OCI-LY1 (cell line): ENCODE results near the gene FHIT.

Experiments used
- H2AFZ ChIP-seq: fragments of 200-600 bp; sonication (generic), shearing (Covaris generic); 2 replicates; pipeline ENCODE4 v1.6.0; 2014; ENCODE audit warnings: antibody characterized with exemption, mild to moderate bottlenecking, low read length
- H3F3A ChIP-seq: fragments of 200-600 bp; sonication (generic), shearing (Covaris generic); 2 replicates; pipeline ENCODE4 v1.6.0; 2014; ENCODE audit warnings: mild to moderate bottlenecking, antibody characterized with exemption, low read length, moderate library complexity; ENCODE audit not compliant: insufficient read depth
- H3K27ac ChIP-seq: fragments of 200-600 bp; sonication (generic); 2 replicates; pipeline ENCODE4 v1.5.1; 2014; ENCODE audit warnings: low read length, mixed run types, mild to moderate bottlenecking, low read depth; ENCODE audit not compliant: poor library complexity, severe bottlenecking
- H3K27me3 ChIP-seq: fragments of 200-600 bp; sonication (generic); 2 replicates; pipeline ENCODE4 v1.6.0; 2014; ENCODE audit warnings: antibody characterized with exemption, mild to moderate bottlenecking, low read length, moderate library complexity; ENCODE audit not compliant: insufficient read depth
- H3K36me3 ChIP-seq: fragments of 200-600 bp; sonication (generic); 2 replicates; pipeline ENCODE4 v1.6.1; 2014; ENCODE audit warnings: mild to moderate bottlenecking, antibody characterized with exemption, low read length, moderate library complexity, mixed read lengths; ENCODE audit not compliant: insufficient read depth
- H3K4me1 ChIP-seq: fragments of 200-600 bp; sonication (generic); 2 replicates; pipeline ENCODE4 v1.5.1; 2014; ENCODE audit warnings: mild to moderate bottlenecking, low read length, moderate library complexity; ENCODE audit not compliant: insufficient read depth, severe bottlenecking
- H3K4me2 ChIP-seq: fragments of 200-600 bp; sonication (generic), shearing (Covaris generic); 2 replicates; pipeline ENCODE4 v1.6.1; 2014; ENCODE audit warnings: low read length
- H3K4me3 ChIP-seq: fragments of 200-600 bp; sonication (generic); 2 replicates; pipeline ENCODE4 v1.5.1; 2014; ENCODE audit warnings: low read length, low read depth, mild to moderate bottlenecking, mixed read lengths; ENCODE audit not compliant: poor library complexity, severe bottlenecking
- H3K79me2 ChIP-seq: fragments of 200-600 bp; shearing (Covaris generic); 2 replicates; pipeline ENCODE4 v1.6.1; 2016; ENCODE audit warnings: mixed run types, low read length, mixed read lengths; ENCODE audit not compliant: insufficient read depth
- H3K9ac ChIP-seq: fragments of 200-600 bp; sonication (generic), shearing (Covaris generic); 2 replicates; pipeline ENCODE4 v1.6.1; 2014; ENCODE audit warnings: mild to moderate bottlenecking, low read length, mixed read lengths
- H3K9me2 ChIP-seq: fragments of 200-600 bp; sonication (generic), shearing (Covaris generic); 2 replicates; pipeline ENCODE4 v1.6.1; 2014; ENCODE audit warnings: low read depth, mild to moderate bottlenecking, low read length, mixed read lengths
- H3K9me3 ChIP-seq: fragments of 200-600 bp; shearing (Covaris generic); 2 replicates; pipeline ENCODE4 v1.6.1; 2014; ENCODE audit warnings: low read length, mixed read lengths
- H4K20me1 ChIP-seq: fragments of 200-600 bp; sonication (generic), shearing (Covaris generic); 2 replicates; pipeline ENCODE4 v1.6.0; 2016; ENCODE audit warnings: mild to moderate bottlenecking, low read length; ENCODE audit not compliant: insufficient read depth
- CTCF ChIP-seq: fragments of 200-600 bp; sonication (generic), shearing (Covaris generic); IDR thresholded peaks from 2 replicates; pipeline ENCODE4 v1.5.1; 2017; ENCODE audit warnings: mild to moderate bottlenecking, antibody characterized with exemption, low read length, moderate library complexity, mixed read lengths
- EZH2 ChIP-seq: fragments of 200-600 bp; sonication (generic), shearing (Covaris generic); IDR thresholded peaks from 2 replicates; pipeline ENCODE4 v1.8.0; 2017; ENCODE audit warnings: borderline replicate concordance, mixed run types, mild to moderate bottlenecking, antibody characterized with exemption, low read length, moderate library complexity, mixed read lengths

FHIT gene

DNA sequence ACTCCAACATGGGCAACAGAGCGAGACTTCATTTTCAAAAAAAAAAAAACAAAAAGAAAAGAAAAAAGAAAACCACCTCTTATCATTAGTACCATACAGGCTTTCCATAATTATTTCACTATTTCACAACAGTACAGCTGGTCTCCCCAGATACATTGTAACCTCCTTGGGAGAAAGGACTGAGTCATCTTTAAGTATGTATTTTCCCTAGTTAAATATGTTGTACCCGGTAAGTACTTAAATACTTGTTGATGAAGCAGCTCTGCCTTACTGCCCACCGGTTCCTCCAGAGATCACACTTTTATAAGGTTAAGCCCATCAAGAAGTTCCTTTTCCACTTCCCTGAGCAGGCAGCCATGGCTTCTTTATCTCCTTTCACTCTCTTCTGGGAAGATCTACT is 1412.0 kb downstream of the FHIT start:
- no peaks in the 10 kb centered on the region for H3K36me3 ChIP-seq
- no peak overlapping the region for H3K4me2 ChIP-seq
- H3K9me2 ChIP-seq: no peaks in the 10 kb centered on the region
- H4K20me1 ChIP-seq: no peaks in the 10 kb centered on the region
- no peak overlapping the region for H3K4me3 ChIP-seq
- no peak for TF ChIP-seq CTCF
- no peak for TF ChIP-seq EZH2
- H3F3A ChIP-seq: no peaks in the 10 kb centered on the region
- no peak overlapping the region for H3K27ac ChIP-seq
- H2AFZ ChIP-seq: no peak overlapping the region
- H3K9me3 ChIP-seq: no peaks in the 10 kb centered on the region
- no peaks in the 10 kb centered on the region for H3K27me3 ChIP-seq
- no peak overlapping the region for H3K9ac ChIP-seq
- no peaks in the 10 kb centered on the region for H3K4me1 ChIP-seq
- H3K79me2 ChIP-seq: no peaks in the 10 kb centered on the region

GRCh38 chr3:59836531-59836930 is 1414.7 kb downstream of the FHIT start:
- no peaks in the 10 kb centered on the region for H4K20me1 ChIP-seq
- H3K36me3 ChIP-seq: no peaks in the 10 kb centered on the region
- H3K27ac ChIP-seq: no peak overlapping the region
- H3K4me3 ChIP-seq: no peak overlapping the region
- no peaks in the 10 kb centered on the region for H3K9me2 ChIP-seq
- H2AFZ ChIP-seq: no peak overlapping the region
- no peaks in the 10 kb centered on the region for H3K4me1 ChIP-seq
- TF ChIP-seq EZH2: no peak
- TF ChIP-seq CTCF: no peak
- no peaks in the 10 kb centered on the region for H3F3A ChIP-seq
- H3K9me3 ChIP-seq: no peaks in the 10 kb centered on the region
- no peaks in the 10 kb centered on the region for H3K79me2 ChIP-seq
- no peaks in the 10 kb centered on the region for H3K27me3 ChIP-seq
- H3K4me2 ChIP-seq: no peak overlapping the region
- H3K9ac ChIP-seq: no peak overlapping the region

DNA sequence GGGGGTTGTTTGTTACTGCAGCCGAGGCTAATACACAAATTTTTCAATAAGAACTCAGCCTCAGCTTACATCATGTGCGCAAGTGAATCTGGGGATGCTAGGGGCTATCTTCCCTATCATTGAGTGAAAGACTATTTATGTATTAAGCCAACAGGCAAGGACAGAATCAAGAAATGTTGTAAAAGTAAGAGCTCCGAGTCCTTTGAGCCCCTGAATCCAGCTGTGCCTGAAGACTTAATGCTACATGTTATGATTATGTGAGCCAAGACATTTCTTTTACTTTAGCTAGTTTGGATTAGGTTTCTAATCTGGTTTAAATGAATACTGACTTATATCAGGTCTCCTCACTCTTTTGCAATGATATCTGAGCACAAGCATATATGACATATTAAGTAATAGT is 1418.5 kb downstream of the FHIT start:
- H3F3A ChIP-seq: no peaks in the 10 kb centered on the region

More for the DNA sequence above, 1418.5 kb downstream of the FHIT start:
- Histone ChIP-seq H3K4me1 (no peaks in the 10 kb centered on the region), H3K9me2 (no peaks in the 10 kb centered on the region), H3K79me2 (no peaks in the 10 kb centered on the region), H4K20me1 (no peaks in the 10 kb centered on the region), H3K4me2 (no peak overlapping the region), H3K27ac (no peak overlapping the region), H3K36me3 (no peaks in the 10 kb centered on the region), H3K9ac (no peak overlapping the region), H3K27me3 (no peaks in the 10 kb centered on the region), H2AFZ (no peak overlapping the region), H3K4me3 (no peak overlapping the region), H3K9me3 (no peaks in the 10 kb centered on the region)
- TF ChIP-seq CTCF (no peak), EZH2 (no peak)
